ENCODE results near the gene DAD1.

DAD1 gene

GRCh38 chr14:22523283-22523682 lies 65.7 kb downstream of the DAD1 start:
- CTCF ChIA-PET = no interaction called here

DNA sequence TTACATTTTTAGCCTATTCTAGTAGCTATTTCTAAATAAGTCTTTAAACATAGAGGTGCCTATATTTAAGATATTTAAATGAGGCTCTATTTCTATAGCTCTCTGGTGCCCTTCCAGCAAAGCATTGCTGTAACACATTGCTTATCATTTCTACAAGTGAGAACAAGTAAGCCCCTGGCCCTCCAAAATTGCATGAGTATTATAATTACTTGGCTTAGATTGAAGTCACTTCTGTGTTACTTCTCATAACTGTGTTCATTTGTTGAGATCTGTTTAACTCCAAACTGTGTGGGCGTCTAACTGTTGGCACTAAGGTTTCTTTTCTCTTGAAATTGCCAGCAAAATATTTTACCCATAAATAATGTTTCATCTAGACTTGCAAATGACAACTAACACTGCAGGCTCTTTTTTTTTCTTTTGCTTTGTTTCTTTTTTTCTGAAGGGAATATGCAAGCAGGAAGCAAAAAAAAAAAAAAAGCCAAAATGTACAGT lies 66.5 kb downstream of the DAD1 start:
- CTCF ChIA-PET = interaction anchor here (0.7 kb wide), 1 partner anchor 9 kb away, joined by 3 read pairs; no protein-coding TSS in a partner anchor
- POLR2A ChIA-PET = no interaction called here
- H3K4me3 ChIP-seq (ENCODE audit: low read depth, low read length) = no peak overlapping the region
- 0 out of 2 replicates have a peak, but pooled peaks cover 2% of the 10 kb centered on the region for H3K4me1 ChIP-seq (ENCODE audit: control insufficient read depth, insufficient read depth, low read length)
- TF ChIP-seq ZNF26 (tag by site-specific recombination; IDR thresholded peaks at IDR 0.05) = no peak
- TF ChIP-seq TCF7L2 (IDR thresholded peaks at IDR 0.05; ENCODE audit: borderline replicate concordance, low read depth, low read length) = no peak
- TF ChIP-seq YY2 (tag by site-specific recombination; IDR thresholded peaks at IDR 0.05) = no peak
- TF ChIP-seq, protein P1, sequence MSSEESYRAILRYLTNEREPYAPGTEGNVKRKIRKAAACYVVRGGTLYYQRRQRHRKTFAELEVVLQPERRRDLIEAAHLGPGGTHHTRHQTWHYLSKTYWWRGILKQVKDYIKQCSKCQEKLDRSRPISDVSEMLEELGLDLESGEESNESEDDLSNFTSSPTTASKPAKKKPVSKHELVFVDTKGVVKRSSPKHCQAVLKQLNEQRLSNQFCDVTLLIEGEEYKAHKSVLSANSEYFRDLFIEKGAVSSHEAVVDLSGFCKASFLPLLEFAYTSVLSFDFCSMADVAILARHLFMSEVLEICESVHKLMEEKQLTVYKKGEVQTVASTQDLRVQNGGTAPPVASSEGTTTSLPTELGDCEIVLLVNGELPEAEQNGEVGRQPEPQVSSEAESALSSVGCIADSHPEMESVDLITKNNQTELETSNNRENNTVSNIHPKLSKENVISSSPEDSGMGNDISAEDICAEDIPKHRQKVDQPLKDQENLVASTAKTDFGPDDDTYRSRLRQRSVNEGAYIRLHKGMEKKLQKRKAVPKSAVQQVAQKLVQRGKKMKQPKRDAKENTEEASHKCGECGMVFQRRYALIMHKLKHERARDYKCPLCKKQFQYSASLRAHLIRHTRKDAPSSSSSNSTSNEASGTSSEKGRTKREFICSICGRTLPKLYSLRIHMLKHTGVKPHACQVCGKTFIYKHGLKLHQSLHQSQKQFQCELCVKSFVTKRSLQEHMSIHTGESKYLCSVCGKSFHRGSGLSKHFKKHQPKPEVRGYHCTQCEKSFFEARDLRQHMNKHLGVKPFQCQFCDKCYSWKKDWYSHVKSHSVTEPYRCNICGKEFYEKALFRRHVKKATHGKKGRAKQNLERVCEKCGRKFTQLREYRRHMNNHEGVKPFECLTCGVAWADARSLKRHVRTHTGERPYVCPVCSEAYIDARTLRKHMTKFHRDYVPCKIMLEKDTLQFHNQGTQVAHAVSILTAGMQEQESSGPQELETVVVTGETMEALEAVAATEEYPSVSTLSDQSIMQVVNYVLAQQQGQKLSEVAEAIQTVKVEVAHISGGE (tag by site-specific recombination; conservative IDR thresholded peaks at IDR 0.05; ENCODE audit: low read depth) = no peak
- TF ChIP-seq YY1 (tag by site-specific recombination; IDR thresholded peaks at IDR 0.05) = no peak
- no peak for TF ChIP-seq ZNF148 (tag by site-specific recombination; IDR thresholded peaks at IDR 0.05; ENCODE audit: borderline replicate concordance)
- TF ChIP-seq ZNF274 (IDR thresholded peaks at IDR 0.05; ENCODE audit: low read length) = no peak
- TF ChIP-seq ZNF274 (tag by site-specific recombination; IDR thresholded peaks at IDR 0.05; ENCODE audit: borderline replicate concordance) = no peak
- no peak for TF ChIP-seq ZNF350 (tag by site-specific recombination; IDR thresholded peaks at IDR 0.05)
- TF ChIP-seq, protein P2, sequence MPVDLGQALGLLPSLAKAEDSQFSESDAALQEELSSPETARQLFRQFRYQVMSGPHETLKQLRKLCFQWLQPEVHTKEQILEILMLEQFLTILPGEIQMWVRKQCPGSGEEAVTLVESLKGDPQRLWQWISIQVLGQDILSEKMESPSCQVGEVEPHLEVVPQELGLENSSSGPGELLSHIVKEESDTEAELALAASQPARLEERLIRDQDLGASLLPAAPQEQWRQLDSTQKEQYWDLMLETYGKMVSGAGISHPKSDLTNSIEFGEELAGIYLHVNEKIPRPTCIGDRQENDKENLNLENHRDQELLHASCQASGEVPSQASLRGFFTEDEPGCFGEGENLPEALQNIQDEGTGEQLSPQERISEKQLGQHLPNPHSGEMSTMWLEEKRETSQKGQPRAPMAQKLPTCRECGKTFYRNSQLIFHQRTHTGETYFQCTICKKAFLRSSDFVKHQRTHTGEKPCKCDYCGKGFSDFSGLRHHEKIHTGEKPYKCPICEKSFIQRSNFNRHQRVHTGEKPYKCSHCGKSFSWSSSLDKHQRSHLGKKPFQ (tag by site-specific recombination; IDR thresholded peaks at IDR 0.05) = no peak
- no peak for TF ChIP-seq ZNF311 (tag by site-specific recombination; IDR thresholded peaks at IDR 0.05; ENCODE audit: borderline replicate concordance)
- no peak for TF ChIP-seq ZNF121 (tag by site-specific recombination; IDR thresholded peaks at IDR 0.05)
- TF ChIP-seq, protein P3, sequence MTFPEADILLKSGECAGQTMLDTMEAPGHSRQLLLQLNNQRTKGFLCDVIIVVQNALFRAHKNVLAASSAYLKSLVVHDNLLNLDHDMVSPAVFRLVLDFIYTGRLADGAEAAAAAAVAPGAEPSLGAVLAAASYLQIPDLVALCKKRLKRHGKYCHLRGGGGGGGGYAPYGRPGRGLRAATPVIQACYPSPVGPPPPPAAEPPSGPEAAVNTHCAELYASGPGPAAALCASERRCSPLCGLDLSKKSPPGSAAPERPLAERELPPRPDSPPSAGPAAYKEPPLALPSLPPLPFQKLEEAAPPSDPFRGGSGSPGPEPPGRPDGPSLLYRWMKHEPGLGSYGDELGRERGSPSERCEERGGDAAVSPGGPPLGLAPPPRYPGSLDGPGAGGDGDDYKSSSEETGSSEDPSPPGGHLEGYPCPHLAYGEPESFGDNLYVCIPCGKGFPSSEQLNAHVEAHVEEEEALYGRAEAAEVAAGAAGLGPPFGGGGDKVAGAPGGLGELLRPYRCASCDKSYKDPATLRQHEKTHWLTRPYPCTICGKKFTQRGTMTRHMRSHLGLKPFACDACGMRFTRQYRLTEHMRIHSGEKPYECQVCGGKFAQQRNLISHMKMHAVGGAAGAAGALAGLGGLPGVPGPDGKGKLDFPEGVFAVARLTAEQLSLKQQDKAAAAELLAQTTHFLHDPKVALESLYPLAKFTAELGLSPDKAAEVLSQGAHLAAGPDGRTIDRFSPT (tag by site-specific recombination; IDR thresholded peaks at IDR 0.05) = no peak
- no peak for TF ChIP-seq SP7 (tag by site-specific recombination; IDR thresholded peaks at IDR 0.05)
- TF ChIP-seq ZNF114 (tag by site-specific recombination; IDR thresholded peaks at IDR 0.05) = no peak
- TF ChIP-seq OVOL3 (tag by site-specific recombination; IDR thresholded peaks at IDR 0.05) = no peak
- TF ChIP-seq BCL11A (tag by site-specific recombination; IDR thresholded peaks at IDR 0.05; ENCODE audit: low read depth) = no peak
- no peak for TF ChIP-seq ZNF670 (tag by site-specific recombination; IDR thresholded peaks at IDR 0.05; ENCODE audit: low read depth)
- no peaks in the 10 kb centered on the region for H3K36me3 ChIP-seq (ENCODE audit: control insufficient read depth in 2 of 2, insufficient read depth in 1 of 2, low read length in 2 of 2)
- H3K27ac ChIP-seq (ENCODE audit: extremely low read depth, low read depth, low read length) = no peak overlapping the region
- no peaks in the 10 kb centered on the region for H3K9me3 ChIP-seq (ENCODE audit: control insufficient read depth, insufficient read depth, low read depth, low read length)

More at GRCh38 chr14:22523283-22523682, 65.7 kb downstream of the DAD1 start:
- Histone ChIP-seq H3K4me3 (ENCODE audit: low read depth, low read length) (no peak overlapping the region), H3K27ac (ENCODE audit: extremely low read depth, low read depth, low read length) (no peak overlapping the region), H3K9me3 (ENCODE audit: control insufficient read depth, insufficient read depth, low read depth, low read length) (no peaks in the 10 kb centered on the region), H3K36me3 (ENCODE audit: control insufficient read depth in 2 of 2, insufficient read depth in 1 of 2, low read length in 2 of 2) (no peaks in the 10 kb centered on the region), H3K4me1 (ENCODE audit: control insufficient read depth, insufficient read depth, low read length) (0 out of 2 replicates have a peak, but pooled peaks cover 2% of the 10 kb centered on the region)
- POLR2A ChIA-PET = no interaction called here
- no peak for TF ChIP-seq ZNF792 (tag by site-specific recombination; IDR thresholded peaks at IDR 0.05)
- TF ChIP-seq, protein P4, sequence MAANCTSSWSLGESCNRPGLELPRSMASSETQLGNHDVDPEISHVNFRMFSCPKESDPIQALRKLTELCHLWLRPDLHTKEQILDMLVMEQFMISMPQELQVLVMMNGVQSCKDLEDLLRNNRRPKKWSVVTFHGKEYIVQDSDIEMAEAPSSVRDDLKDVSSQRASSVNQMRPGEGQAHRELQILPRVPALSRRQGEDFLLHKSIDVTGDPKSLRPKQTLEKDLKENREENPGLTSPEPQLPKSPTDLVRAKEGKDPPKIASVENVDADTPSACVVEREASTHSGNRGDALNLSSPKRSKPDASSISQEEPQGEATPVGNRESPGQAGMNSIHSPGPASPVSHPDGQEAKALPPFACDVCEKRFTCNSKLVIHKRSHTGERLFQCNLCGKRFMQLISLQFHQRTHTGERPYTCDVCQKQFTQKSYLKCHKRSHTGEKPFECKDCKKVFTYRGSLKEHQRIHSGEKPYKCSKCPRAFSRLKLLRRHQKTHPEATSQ (tag by site-specific recombination; IDR thresholded peaks at IDR 0.05) = no peak
- TF ChIP-seq ZNF350 (tag by site-specific recombination; IDR thresholded peaks at IDR 0.05) = no peak
- TF ChIP-seq ZNF146 (tag by site-specific recombination; IDR thresholded peaks at IDR 0.05) = no peak
